H9 (cell line): Measurements from ENCODE around the gene CFAP100. TPM values are rescaled to one million over a fixed set of nuclear protein-coding genes. Genes with fewer than 3 reads are reported as not detected.

ENCODE experiments used
- DNase-seq: peaks from one replicate; pipeline ENCODE4 v3.0.0-alpha.2; 2017
- H2AFZ ChIP-seq: one replicate; pipeline ENCODE4 v1.6.1; 2013; ENCODE audit warnings: mild to moderate bottlenecking, low read length, control low read depth, moderate library complexity
- H2AK5ac ChIP-seq: 2 replicates; pipeline ENCODE4 v1.6.1; 2013; ENCODE audit warnings: low read length, control low read depth, mixed read lengths; ENCODE audit not compliant: insufficient read length
- H2BK120ac ChIP-seq: one replicate; pipeline ENCODE4 v1.6.1; 2013; ENCODE audit warnings: low read depth, mild to moderate bottlenecking, low read length, control low read depth, inconsistent platforms; ENCODE audit not compliant: poor library complexity, severe bottlenecking
- H2BK12ac ChIP-seq: 2 replicates; pipeline ENCODE4 v1.6.1; 2013; ENCODE audit warnings: low read length, control low read depth, mixed read lengths, low read depth; ENCODE audit not compliant: insufficient read length
- H2BK15ac ChIP-seq: 2 replicates; pipeline ENCODE4 v1.6.1; 2013; ENCODE audit warnings: low read depth, low read length, control low read depth
- H2BK20ac ChIP-seq: one replicate; pipeline ENCODE4 v1.6.1; 2013; ENCODE audit warnings: low read depth, mild to moderate bottlenecking, low read length, control low read depth, inconsistent platforms; ENCODE audit not compliant: poor library complexity, severe bottlenecking
- H2BK5ac ChIP-seq: 2 replicates; pipeline ENCODE4 v1.6.1; 2013; ENCODE audit warnings: low read length, control low read depth, mixed read lengths; ENCODE audit not compliant: insufficient read length
- H3K14ac ChIP-seq: 2 replicates; pipeline ENCODE4 v1.6.1; 2013; ENCODE audit warnings: low read length, control low read depth; ENCODE audit not compliant: insufficient read depth
- H3K18ac ChIP-seq: 2 replicates; pipeline ENCODE4 v1.6.1; 2013; ENCODE audit warnings: low read depth, mild to moderate bottlenecking, mixed read lengths, low read length, control low read depth; ENCODE audit not compliant: insufficient read length
- H3K23ac ChIP-seq: 2 replicates; pipeline ENCODE4 v1.6.1; 2013; ENCODE audit warnings: low read length, control low read depth, mixed read lengths, low read depth; ENCODE audit not compliant: insufficient read length
- H3K23me2 ChIP-seq: 2 replicates; pipeline ENCODE4 v1.6.1; 2013; ENCODE audit warnings: low read depth, mild to moderate bottlenecking, mixed read lengths, low read length, control low read depth; ENCODE audit not compliant: insufficient read length, poor library complexity, severe bottlenecking
- H3K27ac ChIP-seq: 2 replicates; pipeline ENCODE4 v1.5.1; 2013; ENCODE audit warnings: low read length, control low read depth, mixed read lengths, low read depth; ENCODE audit not compliant: insufficient read length
- H3K27me3 ChIP-seq: 2 replicates; pipeline ENCODE4 v1.6.1; 2013; ENCODE audit warnings: low read length, control low read depth, inconsistent platforms; ENCODE audit not compliant: insufficient read depth
- H3K4ac ChIP-seq: 2 replicates; pipeline ENCODE4 v1.6.1; 2013; ENCODE audit warnings: low read depth, mild to moderate bottlenecking, control low read depth, inconsistent platforms, low read length, moderate library complexity
- H3K4me1 ChIP-seq: 2 replicates; pipeline ENCODE4 v1.6.1; 2013; ENCODE audit warnings: low read length, control low read depth, inconsistent platforms; ENCODE audit not compliant: insufficient read depth
- H3K4me2 ChIP-seq: 2 replicates; pipeline ENCODE4 v1.6.1; 2013; ENCODE audit warnings: low read length, control low read depth, mixed read lengths; ENCODE audit not compliant: insufficient read length, insufficient read depth
- H3K56ac ChIP-seq: 2 replicates; pipeline ENCODE4 v1.6.1; 2013; ENCODE audit warnings: low read depth, mild to moderate bottlenecking, mixed read lengths, low read length, control low read depth; ENCODE audit not compliant: insufficient read length
- H3K79me1 ChIP-seq: 2 replicates; pipeline ENCODE4 v1.6.1; 2013; ENCODE audit warnings: low read depth, mild to moderate bottlenecking, moderate library complexity, low read length, control low read depth, inconsistent platforms; ENCODE audit not compliant: insufficient read depth, poor library complexity, severe bottlenecking
- H3K79me2 ChIP-seq: 2 replicates; pipeline ENCODE4 v1.6.1; 2013; ENCODE audit warnings: low read length, control low read depth, inconsistent platforms; ENCODE audit not compliant: insufficient read depth
- H3K9ac ChIP-seq: 2 replicates; pipeline ENCODE4 v1.6.1; 2013; ENCODE audit warnings: low read length, control low read depth, mixed read lengths; ENCODE audit not compliant: insufficient read length; ENCODE audit errors: extremely low read depth
- H3K9me3 ChIP-seq: one replicate; pipeline ENCODE4 v1.6.1; 2013; ENCODE audit warnings: low read depth, low read length, inconsistent platforms; ENCODE audit not compliant: control insufficient read depth
- H3T11ph ChIP-seq: one replicate; pipeline ENCODE4 v1.6.1; 2013; ENCODE audit warnings: mild to moderate bottlenecking, low read length, control low read depth, inconsistent platforms
- H4K20me1 ChIP-seq: one replicate; pipeline ENCODE4 v1.6.1; 2013; ENCODE audit not compliant: control insufficient read depth, insufficient read length, insufficient read depth
- H4K5ac ChIP-seq: 2 replicates; pipeline ENCODE4 v1.6.1; 2013; ENCODE audit warnings: low read depth, mild to moderate bottlenecking, mixed read lengths, low read length, control low read depth; ENCODE audit not compliant: insufficient read length
- H4K8ac ChIP-seq: replicated peaks from 2 replicates; pipeline ENCODE4 v1.6.1; 2013; ENCODE audit warnings: low read length, control low read depth, mixed read lengths, low read depth; ENCODE audit not compliant: insufficient read length
- H4K91ac ChIP-seq: 2 replicates; pipeline ENCODE4 v1.6.1; 2013; ENCODE audit warnings: low read depth, mild to moderate bottlenecking, moderate library complexity, mixed read lengths, low read length, control low read depth; ENCODE audit not compliant: insufficient read length
- H3K27ac Mint-ChIP-seq, 3 experiments: 2 replicates in 2 of 3; 3 replicates in 1 of 3; pipeline ENCODE4 v1.8.0; 2020 to 2021; ENCODE audit warnings: mixed read lengths in 3 of 3, mild to moderate bottlenecking in 1 of 3, moderate library complexity in 1 of 3
- H3K27me3 Mint-ChIP-seq: 2 replicates; pipeline ENCODE4 v1.8.0; 2021; ENCODE audit warnings: low read depth, mild to moderate bottlenecking, moderate library complexity, mixed read lengths
- H3K36me3 Mint-ChIP-seq, 3 experiments: 2 replicates in 2 of 3; 3 replicates in 1 of 3; pipeline ENCODE4 v1.8.0; 2020 to 2021; ENCODE audit warnings: low read depth in 3 of 3, mixed read lengths in 3 of 3; ENCODE audit not compliant: insufficient read depth in 1 of 3
- H3K4me1 Mint-ChIP-seq, 2 experiments: 2 replicates each; pipeline ENCODE4 v1.8.0; 2020; ENCODE audit warnings: mixed read lengths in 2 of 2
- H3K4me3 Mint-ChIP-seq, 2 experiments: 2 replicates in 1 of 2; 3 replicates in 1 of 2; pipeline ENCODE4 v1.8.0; 2020 to 2021; ENCODE audit warnings: mild to moderate bottlenecking in 2 of 2, mixed read lengths in 2 of 2, moderate library complexity in 1 of 2
- H3K9me3 Mint-ChIP-seq, 2 experiments: 2 replicates in 1 of 2; 3 replicates in 1 of 2; pipeline ENCODE4 v1.8.0; 2020; ENCODE audit warnings: mild to moderate bottlenecking in 2 of 2, mixed read lengths in 2 of 2, moderate library complexity in 1 of 2
- CTCF ChIP-seq: fragments of 200-600 bp; sonication (generic); conservative IDR thresholded peaks from 3 replicates; pipeline ENCODE4 v1.8.0; 2021; ENCODE audit warnings: antibody characterized with exemption, mild to moderate bottlenecking
- WGBS: extraction: QIAGEN DNeasy Blood & Tissue Kit; methylation state at CpG from one replicate; pipeline ENCODE4 v1.1.7; 2013; ENCODE audit warnings: missing lambda C conversion rate, low lambda C conversion rate, mixed read lengths; ENCODE audit not compliant: insufficient read length; ENCODE audit errors: extremely low coverage; 5-methylcytosine and 5-hydroxymethylcytosine counted together
- total RNA-seq: library from RNA; stranded (reverse); gene quantifications from 2 replicates; pipeline ENCODE4 v1.2.1, GENCODE V29; 2021

CFAP100 gene
- total RNA-seq, 1 experiment from 2014 or later = 0.44 TPM

- DNase-seq = no peak
- Mint-ChIP-seq H3K9me3 (peaks cover 0 to 3% of the 10 kb centered on the region in 2 experiments; a peak in 3 of 5 replicates), H3K27ac (no peak overlapping the region), H3K27me3 (peaks cover 6% of the 10 kb centered on the region), H3K4me1 (peaks cover 11 to 16% of the 10 kb centered on the region in 2 experiments), H3K36me3 (no peaks in the 10 kb centered on the region; a peak in 2 of 7 replicates), H3K4me3 (no peak overlapping the region)
- Histone ChIP-seq H4K5ac (no peak overlapping the region), H3K9me3 (no peaks in the 10 kb centered on the region), H3K79me1 (no peaks in the 10 kb centered on the region), H3K79me2 (no peaks in the 10 kb centered on the region), H3K27ac (no peak overlapping the region), H3K4me2 (no peak overlapping the region), H3K14ac (no peak overlapping the region; the same call in 1 of the 2 replicates), H2BK120ac (no peak overlapping the region), H2BK5ac (no peak overlapping the region), H4K91ac (no peak overlapping the region), H2AK5ac (no peak overlapping the region), H2BK12ac (no peak overlapping the region), H4K8ac (no peak overlapping the region), H3K4me1 (peaks cover 3% of the 10 kb centered on the region; the same call in 1 of the 2 replicates), H2BK15ac (no peak overlapping the region), H3K9ac (no peak overlapping the region), H3T11ph (no peak overlapping the region), H2AFZ (no peak overlapping the region), H2BK20ac (no peak overlapping the region), H3K56ac (no peak overlapping the region), H3K23me2 (no peaks in the 10 kb centered on the region), H4K20me1 (no peaks in the 10 kb centered on the region), H3K18ac (no peak overlapping the region), H3K23ac (no peak overlapping the region), H3K27me3 (no peaks in the 10 kb centered on the region), H3K4ac (no peak overlapping the region)
- WGBS = no CpG with 5 or more reads among the region's 13 CpGs
- TF ChIP-seq CTCF = no peak
Measured at GRCh38 chr3:126375835-126376331, 18.8 kb upstream of the CFAP100 start.
